ENCODE data around the gene CT45A5.
"Not testable (repeated sequence)": the region's sequence is repeated elsewhere in the genome, so short reads cannot be mapped to it uniquely, and the experiment has no call there.

CT45A5 gene

GRCh38 chrX:135785403-135785802, at the start of gene CT45A5:
CT45A5 (minus strand) TSS chrX:135785503; CDS start chrX:135781729, 3,774 bp downstream.
- DNase-seq (ENCODE audit: low spot score), result not testable (repeated sequence)

- not testable (repeated sequence) for DNase-seq (ENCODE audit: low spot score)
These were observed 34.6 kb upstream of the CT45A5 start, which contains the start of gene CT45A2 for GRCh38 chrX:135819912-135820311. CT45A2 (minus strand) TSS chrX:135820012; CDS start chrX:135816265, 3,747 bp downstream.

GRCh38 chrX:135802687-135803086, 17.4 kb upstream of the CT45A5 start, which contains the start of gene CT45A6:
CT45A6 (minus strand) TSS chrX:135802787; CDS start chrX:135798993, 3,794 bp downstream.
- DNase-seq (ENCODE audit: low spot score), result not testable (repeated sequence)

GRCh38 chrX:135768091-135768490, 17.2 kb downstream of the CT45A5 start, which contains the start of gene CT45A3:
CT45A3 (minus strand) TSS chrX:135768191; CDS start chrX:135764444, 3,747 bp downstream.
- DNase-seq (ENCODE audit: low spot score), result not testable (repeated sequence)

- not testable (repeated sequence) for DNase-seq (ENCODE audit: low spot score)
These were observed 40.6 kb downstream of the CT45A5 start for GRCh38 chrX:135744739-135745138.

- DNase-seq (ENCODE audit: low spot score), result no peak
These were observed 44.0 kb downstream of the CT45A5 start for GRCh38 chrX:135741192-135741715.

GRCh38 chrX:135740681-135741149, 44.6 kb downstream of the CT45A5 start:
- DNase-seq (ENCODE audit: low spot score), result no peak

GRCh38 chrX:135737366-135738071, 47.8 kb downstream of the CT45A5 start:
- no peak for DNase-seq (ENCODE audit: low spot score)

GRCh38 chrX:135734666-135735065, 50.6 kb downstream of the CT45A5 start:
- not testable (repeated sequence) for DNase-seq (ENCODE audit: low spot score)

Measured in AG08395 (cell line).